Osteoblast (primary cell): Measurements from ENCODE around the gene LRRC36. TPM values are rescaled to one million over a fixed set of nuclear protein-coding genes. Genes with fewer than 3 reads are reported as not detected.

Source experiments
- DNase-seq: peaks from one replicate; pipeline ENCODE4 v3.0.0; 2011; ENCODE audit warnings: low spot score, mixed read lengths; ENCODE audit not compliant: insufficient read length; ENCODE audit errors: missing footprints
- H2AFZ ChIP-seq: 2 replicates; pipeline ENCODE4 v1.6.0; 2011; ENCODE audit warnings: mild to moderate bottlenecking, low read length
- H3K27ac ChIP-seq: 2 replicates; pipeline ENCODE4 v1.5.1; 2011; ENCODE audit warnings: mild to moderate bottlenecking, low read depth, low read length, moderate library complexity
- H3K27me3 ChIP-seq: 2 replicates; pipeline ENCODE4 v1.6.0; 2012; ENCODE audit warnings: mild to moderate bottlenecking, control low read depth, inconsistent platforms, low read length, moderate library complexity; ENCODE audit not compliant: insufficient read depth
- H3K36me3 ChIP-seq: 2 replicates; pipeline ENCODE4 v1.5.1; 2011; ENCODE audit warnings: mild to moderate bottlenecking, low read length, control low read depth, moderate library complexity; ENCODE audit not compliant: insufficient read depth
- H3K4me1 ChIP-seq: 2 replicates; pipeline ENCODE4 v1.5.1; 2011; ENCODE audit warnings: mild to moderate bottlenecking, low read length, control low read depth, moderate library complexity; ENCODE audit not compliant: insufficient read depth
- H3K4me2 ChIP-seq: 2 replicates; pipeline ENCODE4 v1.6.0; 2011; ENCODE audit warnings: mild to moderate bottlenecking, low read length; ENCODE audit not compliant: insufficient read depth
- H3K4me3 ChIP-seq: fragments of 200-600 bp; sonication (generic); 3 replicates; pipeline ENCODE4 v1.5.1; 2012; ENCODE audit warnings: mild to moderate bottlenecking, low read length, inconsistent platforms; ENCODE audit not compliant: insufficient read depth
- H3K79me2 ChIP-seq: 2 replicates; pipeline ENCODE4 v1.6.0; 2012; ENCODE audit warnings: mild to moderate bottlenecking, low read length, control low read depth, inconsistent platforms; ENCODE audit not compliant: insufficient read depth
- H3K9me3 ChIP-seq: 2 replicates; pipeline ENCODE4 v1.5.1; 2011; ENCODE audit warnings: low read depth, low read length, control low read depth
- H4K20me1 ChIP-seq: 2 replicates; pipeline ENCODE4 v1.6.0; 2012; ENCODE audit warnings: mild to moderate bottlenecking, low read length, control low read depth; ENCODE audit not compliant: insufficient read depth
- CTCF ChIP-seq: IDR thresholded peaks from 2 replicates; pipeline ENCODE4 v1.5.1; 2011; ENCODE audit warnings: mild to moderate bottlenecking, low read depth, low read length, moderate library complexity; ENCODE audit errors: extremely low read depth
- total RNA-seq: library from RNA; depleted of rRNA; stranded (reverse); fragments of >200 nt; gene quantifications from 2 replicates; pipeline ENCODE4 v1.2.3, GENCODE V29; 2012

LRRC36 gene
- total RNA-seq, 1 donor: not detected

DNA sequence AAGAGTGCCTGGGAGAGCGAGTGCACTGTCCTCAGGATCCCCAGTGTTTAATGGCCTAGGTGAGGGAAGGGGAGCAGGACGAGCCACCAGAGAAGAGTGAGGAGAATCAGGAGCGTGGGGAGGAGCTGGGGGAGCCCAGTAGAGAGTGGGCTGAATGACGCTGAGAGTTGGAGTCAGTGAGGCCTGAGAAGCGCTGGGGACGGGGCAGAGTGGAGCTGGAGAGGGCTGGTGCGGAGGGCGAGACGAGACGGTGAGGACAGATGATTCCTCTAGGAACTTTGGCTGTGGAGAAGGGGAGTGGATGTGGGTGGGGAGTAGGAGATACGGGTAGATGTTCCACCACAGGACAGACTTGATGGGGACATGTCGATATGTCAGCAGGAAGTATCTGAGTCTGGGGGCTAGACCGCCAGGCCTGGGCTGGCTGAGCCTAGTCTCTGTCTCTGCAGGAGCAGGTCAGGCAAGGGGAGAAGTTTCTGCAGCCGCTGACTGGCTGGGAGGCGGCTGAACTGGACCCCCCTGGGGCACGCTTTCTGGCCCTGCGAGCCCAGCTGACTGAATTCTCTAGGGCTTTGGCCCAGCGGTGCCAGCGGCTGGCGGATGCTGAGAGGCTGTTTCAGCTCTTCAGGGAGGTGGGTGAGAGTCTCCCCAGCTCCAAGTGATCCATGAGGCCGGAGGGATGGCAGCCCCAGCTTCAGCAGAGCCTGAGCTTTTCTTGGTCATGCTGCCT lies 42.6 kb upstream of the LRRC36 start:
- TF ChIP-seq CTCF: no peak
- Histone ChIP-seq H3K36me3 (peaks cover 34% of the 10 kb centered on the region), H3K4me3 (no peak overlapping the region), H3K27me3 (no peaks in the 10 kb centered on the region), H3K4me1 (peaks cover 12% of the 10 kb centered on the region), H3K79me2 (peaks cover 8% of the 10 kb centered on the region), H3K4me2 (no peak overlapping the region), H2AFZ (no peak overlapping the region), H3K9me3 (no peaks in the 10 kb centered on the region), H3K27ac (peak overlapping the region; percentile 39), H4K20me1 (no peaks in the 10 kb centered on the region)
- DNase-seq: peak; percentile 86

GRCh38 chr16:67284699-67285646 lies 41.6 kb upstream of the LRRC36 start:
- no peak overlapping the region for H3K27ac ChIP-seq
- peaks cover 34% of the 10 kb centered on the region for H3K36me3 ChIP-seq
- H2AFZ ChIP-seq: no peak overlapping the region
- H3K4me1 ChIP-seq: peaks cover 8% of the 10 kb centered on the region
- peaks cover 2% of the 10 kb centered on the region for H3K79me2 ChIP-seq
- H3K27me3 ChIP-seq: no peaks in the 10 kb centered on the region
- peak; percentile 95 for DNase-seq
- H3K9me3 ChIP-seq: no peaks in the 10 kb centered on the region
- H4K20me1 ChIP-seq: no peaks in the 10 kb centered on the region
- H3K4me2 ChIP-seq: no peak overlapping the region
- no peak overlapping the region for H3K4me3 ChIP-seq
- peak; percentile 51 for TF ChIP-seq CTCF

- Histone ChIP-seq H3K27me3 (no peaks in the 10 kb centered on the region), H4K20me1 (no peaks in the 10 kb centered on the region), H3K4me3 (no peak overlapping the region), H3K4me2 (no peak overlapping the region), H3K9me3 (no peaks in the 10 kb centered on the region), H3K27ac (no peak overlapping the region), H3K4me1 (peaks cover 6% of the 10 kb centered on the region), H3K79me2 (no peaks in the 10 kb centered on the region), H3K36me3 (peaks cover 29% of the 10 kb centered on the region), H2AFZ (no peak overlapping the region)
- TF ChIP-seq CTCF: no peak
- peak; percentile 71 for DNase-seq
These were observed 40.0 kb upstream of the LRRC36 start for GRCh38 chr16:67286441-67287235.
